EL (cell line): ENCODE results near the gene NDUFS7.

Experiments
- DNase-seq: peaks from one replicate; pipeline ENCODE4 v3.0.0-alpha.2; 2016

NDUFS7 gene

GRCh38 chr19:1383312-1384084 is at the start of gene NDUFS7:
Gene NDUFS7 (plus strand): TSS chr19:1383907. CDS start chr19:1383927, 20 bp downstream.
- peak; percentile 86 for DNase-seq

GRCh38 chr19:1336079-1336684 is 47.5 kb upstream of the NDUFS7 start:
- DNase-seq = no peak

- DNase-seq = no peak
These were observed 42.8 kb upstream of the NDUFS7 start for GRCh38 chr19:1340681-1341469.

GRCh38 chr19:1343041-1343440 is 40.7 kb upstream of the NDUFS7 start:
- DNase-seq = no peak

- DNase-seq = no peak
These were observed 34.5 kb upstream of the NDUFS7 start for GRCh38 chr19:1349211-1349610.

GRCh38 chr19:1350867-1351266 is 32.8 kb upstream of the NDUFS7 start:
- DNase-seq = no peak

GRCh38 chr19:1351381-1351851 is 32.3 kb upstream of the NDUFS7 start:
- DNase-seq = no peak

- DNase-seq = no peak
These were observed 30.6 kb upstream of the NDUFS7 start for GRCh38 chr19:1353144-1353543.

- DNase-seq = no peak
These were observed 28.6 kb upstream of the NDUFS7 start for GRCh38 chr19:1354970-1355567.

- no peak for DNase-seq
These were observed 27.9 kb upstream of the NDUFS7 start for GRCh38 chr19:1355568-1356507.

GRCh38 chr19:1356508-1356865 is 27.2 kb upstream of the NDUFS7 start:
- peak; percentile 15 for DNase-seq

- DNase-seq = no peak
These were observed 26.1 kb upstream of the NDUFS7 start for GRCh38 chr19:1357531-1358109.

- DNase-seq = no peak
These were observed 23.4 kb upstream of the NDUFS7 start for GRCh38 chr19:1360126-1360817.

GRCh38 chr19:1360818-1361461 is 22.8 kb upstream of the NDUFS7 start:
- peak; percentile 86 for DNase-seq

- DNase-seq = peak; percentile 79
These were observed 21.9 kb upstream of the NDUFS7 start for GRCh38 chr19:1361601-1362386.

- DNase-seq = no peak
These were observed 21.1 kb upstream of the NDUFS7 start for GRCh38 chr19:1362387-1363257.

GRCh38 chr19:1363599-1363998 is 20.1 kb upstream of the NDUFS7 start:
- no peak for DNase-seq

- no peak for DNase-seq
These were observed 19.5 kb upstream of the NDUFS7 start for GRCh38 chr19:1364070-1364704.
